Measurements from ENCODE around the gene GPR18.
A peak's percentile ranks its signal among the peaks of the same experiment; 100 is the strongest.

Gene GPR18

DNA sequence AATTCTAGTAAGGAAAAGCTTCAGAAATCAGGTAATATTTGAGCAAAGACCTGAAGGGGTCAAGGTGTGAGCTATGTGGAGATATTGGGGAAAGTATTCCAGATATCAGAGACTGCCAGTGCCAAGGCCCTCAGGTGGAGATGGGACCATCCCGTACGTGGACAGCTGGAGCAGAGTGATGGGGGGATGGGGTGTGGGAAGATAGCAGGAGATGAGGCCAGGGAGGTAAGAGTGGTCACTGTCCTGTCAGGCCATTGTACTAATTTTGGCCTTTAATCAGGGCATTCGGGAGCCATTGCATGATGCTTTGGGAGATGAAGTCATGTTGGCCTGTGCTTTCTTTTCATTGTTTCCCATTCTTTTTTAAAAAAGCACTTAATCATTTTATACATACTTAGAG lies 13.1 kb upstream of the GPR18 start:
- Histone ChIP-seq H2AFZ (ENCODE audit: low read length) (no peak overlapping the region), H3K9ac (ENCODE audit: low read length) (no peak overlapping the region), H3K4me1 (ENCODE audit: low read length) (no peaks in the 10 kb centered on the region), H3K9me3 (replicated peaks; ENCODE audit: insufficient read depth, low read length) (no peaks in the 10 kb centered on the region), H3K27me3 (replicated peaks; ENCODE audit: insufficient read depth, low read length) (no peaks in the 10 kb centered on the region), H3K79me2 (ENCODE audit: low read length) (no peaks in the 10 kb centered on the region), H3K27ac (ENCODE audit: low read length) (no peak overlapping the region), H3K36me3 (replicated peaks; ENCODE audit: insufficient read depth, low read length) (no peaks in the 10 kb centered on the region), H3K4me3 (ENCODE audit: low read length) (no peak overlapping the region), H3K9me2 (replicated peaks; ENCODE audit: insufficient read depth, low read length) (no peaks in the 10 kb centered on the region), H4K20me1 (ENCODE audit: insufficient read depth, low read length) (no peaks in the 10 kb centered on the region), H3F3A (ENCODE audit: insufficient read depth, low read length) (no peaks in the 10 kb centered on the region), H3K4me2 (ENCODE audit: low read depth, low read length) (no peak overlapping the region)
- no peak for DNase-seq
- TF ChIP-seq EZH2phosphoT487 (IDR thresholded peaks at IDR 0.05; ENCODE audit: low read length): no peak
- no peak for TF ChIP-seq CTCF (IDR thresholded peaks at IDR 0.05; ENCODE audit: low read length)
- TF ChIP-seq EZH2 (optimal IDR thresholded peaks at IDR 0.05; ENCODE audit: low read depth, low read length): no peak

DNA sequence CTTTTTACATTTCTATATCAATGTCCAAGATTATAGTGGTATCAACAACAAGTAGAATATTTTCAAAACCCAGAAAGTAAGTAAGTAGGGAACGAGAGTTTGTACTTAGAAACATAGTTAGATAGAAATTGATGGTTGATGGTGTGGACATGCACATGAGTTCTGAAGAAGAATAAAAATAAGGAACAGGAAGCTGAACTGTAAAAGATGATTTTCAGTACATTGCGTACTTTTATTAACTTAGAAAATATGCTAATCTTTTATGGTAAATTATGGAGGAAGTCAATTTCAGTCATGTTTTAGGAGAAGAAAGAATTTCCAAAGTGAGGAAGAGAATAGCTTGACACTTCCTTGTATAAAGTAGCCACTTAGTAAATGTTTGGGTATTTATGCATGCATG lies 12.3 kb upstream of the GPR18 start:
- Histone ChIP-seq H3K9me3 (replicated peaks; ENCODE audit: insufficient read depth, low read length) (no peaks in the 10 kb centered on the region), H3K27me3 (replicated peaks; ENCODE audit: insufficient read depth, low read length) (no peaks in the 10 kb centered on the region), H3K9ac (ENCODE audit: low read length) (no peak overlapping the region), H3K27ac (ENCODE audit: low read length) (no peak overlapping the region), H3F3A (ENCODE audit: insufficient read depth, low read length) (no peaks in the 10 kb centered on the region), H3K4me2 (ENCODE audit: low read depth, low read length) (no peak overlapping the region), H3K36me3 (replicated peaks; ENCODE audit: insufficient read depth, low read length) (no peaks in the 10 kb centered on the region), H3K4me1 (ENCODE audit: low read length) (no peaks in the 10 kb centered on the region), H3K9me2 (replicated peaks; ENCODE audit: insufficient read depth, low read length) (no peaks in the 10 kb centered on the region), H4K20me1 (ENCODE audit: insufficient read depth, low read length) (0 out of 2 replicates have a peak, but pooled peaks cover under 1% of the 10 kb centered on the region), H3K79me2 (ENCODE audit: low read length) (no peaks in the 10 kb centered on the region), H2AFZ (ENCODE audit: low read length) (no peak overlapping the region), H3K4me3 (ENCODE audit: low read length) (no peak overlapping the region)
- TF ChIP-seq EZH2 (optimal IDR thresholded peaks at IDR 0.05; ENCODE audit: low read depth, low read length) (no peak), CTCF (IDR thresholded peaks at IDR 0.05; ENCODE audit: low read length) (no peak), EZH2phosphoT487 (IDR thresholded peaks at IDR 0.05; ENCODE audit: low read length) (no peak)
- no peak for DNase-seq

GRCh38 chr13:99269627-99270241 lies 11.6 kb upstream of the GPR18 start:
- Histone ChIP-seq H3K4me3 (ENCODE audit: low read length) (no peak overlapping the region), H3K9me2 (replicated peaks; ENCODE audit: insufficient read depth, low read length) (no peaks in the 10 kb centered on the region), H3K9ac (ENCODE audit: low read length) (no peak overlapping the region), H3K79me2 (ENCODE audit: low read length) (no peaks in the 10 kb centered on the region), H3F3A (ENCODE audit: insufficient read depth, low read length) (no peaks in the 10 kb centered on the region), H3K4me2 (ENCODE audit: low read depth, low read length) (no peak overlapping the region), H3K9me3 (replicated peaks; ENCODE audit: insufficient read depth, low read length) (no peaks in the 10 kb centered on the region), H4K20me1 (ENCODE audit: insufficient read depth, low read length) (0 out of 2 replicates have a peak, but pooled peaks cover 6% of the 10 kb centered on the region), H3K27ac (ENCODE audit: low read length) (no peak overlapping the region), H3K4me1 (ENCODE audit: low read length) (no peaks in the 10 kb centered on the region), H2AFZ (ENCODE audit: low read length) (no peak overlapping the region), H3K36me3 (replicated peaks; ENCODE audit: insufficient read depth, low read length) (no peaks in the 10 kb centered on the region), H3K27me3 (replicated peaks; ENCODE audit: insufficient read depth, low read length) (no peaks in the 10 kb centered on the region)
- peak; percentile 63 for DNase-seq
- TF ChIP-seq EZH2 (optimal IDR thresholded peaks at IDR 0.05; ENCODE audit: low read depth, low read length) (no peak), EZH2phosphoT487 (IDR thresholded peaks at IDR 0.05; ENCODE audit: low read length) (no peak), CTCF (IDR thresholded peaks at IDR 0.05; ENCODE audit: low read length) (peak; percentile 62)
